ENCODE data around the gene ADAMTS6.
A peak's percentile ranks its signal among the peaks of the same experiment; 100 is the strongest.

The ADAMTS6 gene

GRCh38 chr5:65263321-65263720, 218.4 kb downstream of the ADAMTS6 start:
- no peaks in the 10 kb centered on the region for H3K36me3 ChIP-seq
- peaks cover 11% of the 10 kb centered on the region for H3K27me3 ChIP-seq
- no peaks in the 10 kb centered on the region for H3K9me3 ChIP-seq
- no peaks in the 10 kb centered on the region for H3K4me1 ChIP-seq
- DNase-seq, result no peak
- no peak overlapping the region for H3K4me3 ChIP-seq (ENCODE audit: low read depth, low read length)
- TF ChIP-seq, protein P1, sequence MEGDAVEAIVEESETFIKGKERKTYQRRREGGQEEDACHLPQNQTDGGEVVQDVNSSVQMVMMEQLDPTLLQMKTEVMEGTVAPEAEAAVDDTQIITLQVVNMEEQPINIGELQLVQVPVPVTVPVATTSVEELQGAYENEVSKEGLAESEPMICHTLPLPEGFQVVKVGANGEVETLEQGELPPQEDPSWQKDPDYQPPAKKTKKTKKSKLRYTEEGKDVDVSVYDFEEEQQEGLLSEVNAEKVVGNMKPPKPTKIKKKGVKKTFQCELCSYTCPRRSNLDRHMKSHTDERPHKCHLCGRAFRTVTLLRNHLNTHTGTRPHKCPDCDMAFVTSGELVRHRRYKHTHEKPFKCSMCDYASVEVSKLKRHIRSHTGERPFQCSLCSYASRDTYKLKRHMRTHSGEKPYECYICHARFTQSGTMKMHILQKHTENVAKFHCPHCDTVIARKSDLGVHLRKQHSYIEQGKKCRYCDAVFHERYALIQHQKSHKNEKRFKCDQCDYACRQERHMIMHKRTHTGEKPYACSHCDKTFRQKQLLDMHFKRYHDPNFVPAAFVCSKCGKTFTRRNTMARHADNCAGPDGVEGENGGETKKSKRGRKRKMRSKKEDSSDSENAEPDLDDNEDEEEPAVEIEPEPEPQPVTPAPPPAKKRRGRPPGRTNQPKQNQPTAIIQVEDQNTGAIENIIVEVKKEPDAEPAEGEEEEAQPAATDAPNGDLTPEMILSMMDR (IDR thresholded peaks at IDR 0.05; ENCODE audit: low read depth, low read length), result no peak

DNA sequence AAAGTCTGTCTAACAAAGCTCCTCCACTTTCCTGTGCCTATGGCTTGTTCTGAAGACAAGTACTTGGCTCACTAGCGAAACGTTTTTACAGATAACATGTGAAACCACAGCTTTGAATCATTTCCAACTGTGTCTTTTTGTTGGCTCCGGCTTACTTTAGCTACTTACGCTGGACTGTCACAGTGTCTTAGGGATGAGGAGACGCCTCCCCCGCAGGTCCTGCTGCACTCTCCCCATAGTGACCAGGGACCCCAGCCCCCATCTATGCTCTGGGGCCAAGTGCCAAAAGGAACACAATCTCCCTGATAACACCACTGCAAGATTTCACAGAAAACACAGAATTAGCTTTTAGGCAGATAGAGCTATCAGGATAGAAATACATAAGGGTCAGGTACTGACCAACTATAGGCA, 219.1 kb downstream of the ADAMTS6 start:
- no peaks in the 10 kb centered on the region for H3K9me3 ChIP-seq
- no peak for DNase-seq
- TF ChIP-seq, protein P1 (IDR thresholded peaks at IDR 0.05; ENCODE audit: low read depth, low read length), result no peak
- H3K36me3 ChIP-seq, result no peaks in the 10 kb centered on the region
- no peaks in the 10 kb centered on the region for H3K4me1 ChIP-seq
- peaks cover 11% of the 10 kb centered on the region for H3K27me3 ChIP-seq
- no peak overlapping the region for H3K4me3 ChIP-seq (ENCODE audit: low read depth, low read length)

DNA sequence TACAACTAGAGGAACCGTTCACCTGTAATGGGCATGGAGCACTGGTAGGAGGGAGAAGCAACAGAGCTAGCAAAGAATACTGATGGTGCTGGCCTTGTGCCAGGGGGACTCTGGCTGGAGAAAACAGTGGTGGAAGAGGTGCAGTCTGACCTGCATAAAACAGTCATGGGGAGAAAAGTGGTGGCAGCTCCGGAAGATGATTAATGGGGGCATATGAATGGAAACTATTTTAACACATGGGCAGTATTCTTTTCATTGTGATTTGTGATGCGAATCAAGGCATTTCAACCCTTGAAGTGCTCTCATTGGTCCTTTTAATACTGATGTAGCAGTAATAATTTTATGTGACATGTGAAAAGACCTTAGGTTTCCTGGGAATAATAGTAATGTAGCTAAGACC, 219.6 kb downstream of the ADAMTS6 start:
- H3K36me3 ChIP-seq, result no peaks in the 10 kb centered on the region

DNA sequence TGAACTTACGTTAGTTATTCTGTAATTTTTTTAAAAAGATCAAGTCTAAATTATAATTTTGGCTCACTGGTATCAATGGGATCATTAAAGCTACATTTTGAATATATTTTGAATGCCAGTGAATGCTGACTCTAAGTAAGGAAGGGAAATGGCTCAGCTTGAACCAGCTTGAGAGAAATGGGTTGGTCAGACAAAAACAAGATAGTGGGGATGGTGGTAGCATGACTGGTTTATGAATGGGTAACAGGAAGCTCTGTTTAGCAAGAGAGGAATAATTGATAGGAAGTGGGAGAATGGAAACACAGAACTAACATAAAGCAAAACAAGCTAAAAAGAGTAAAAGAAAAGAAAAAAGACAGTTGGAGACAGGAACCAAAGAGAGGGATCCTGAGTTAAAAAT, 220.2 kb downstream of the ADAMTS6 start:
- no peaks in the 10 kb centered on the region for H3K36me3 ChIP-seq
- TF ChIP-seq, protein P1 (IDR thresholded peaks at IDR 0.05; ENCODE audit: low read depth, low read length), result no peak

More for the DNA sequence above, 219.6 kb downstream of the ADAMTS6 start:
- Histone ChIP-seq H3K9me3 (no peaks in the 10 kb centered on the region), H3K27me3 (peaks cover 11% of the 10 kb centered on the region), H3K4me1 (no peaks in the 10 kb centered on the region), H3K4me3 (ENCODE audit: low read depth, low read length) (no peak overlapping the region)
- peak; percentile 45 for DNase-seq
- TF ChIP-seq, protein P1 (IDR thresholded peaks at IDR 0.05; ENCODE audit: low read depth, low read length), result no peak

DNA sequence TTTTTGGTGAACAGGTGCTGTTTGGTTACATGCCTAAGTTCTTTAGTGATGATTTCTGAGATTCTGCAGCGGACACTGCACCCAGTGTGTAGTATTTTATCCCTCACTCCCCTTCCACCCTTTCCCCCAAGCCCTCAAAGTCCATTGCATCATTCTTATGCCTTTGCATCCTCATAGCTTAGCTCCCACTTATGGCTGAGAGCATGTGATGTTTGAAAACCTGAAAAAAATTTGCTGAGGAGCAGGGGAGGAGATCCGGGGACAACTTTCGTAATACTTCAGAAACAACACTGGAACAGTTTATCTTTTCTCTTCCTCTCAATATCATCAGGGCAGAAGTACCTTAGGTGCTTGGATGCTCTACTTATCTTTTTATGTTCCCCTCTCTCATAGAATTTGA, 226.4 kb downstream of the ADAMTS6 start:
- TF ChIP-seq, protein P1 (IDR thresholded peaks at IDR 0.05; ENCODE audit: low read depth, low read length), result no peak
- no peak overlapping the region for H3K4me3 ChIP-seq (ENCODE audit: low read depth, low read length)
- H3K36me3 ChIP-seq, result no peaks in the 10 kb centered on the region
- no peaks in the 10 kb centered on the region for H3K4me1 ChIP-seq
- no peaks in the 10 kb centered on the region for H3K27me3 ChIP-seq
- no peaks in the 10 kb centered on the region for H3K9me3 ChIP-seq
- no peak for DNase-seq

More for the DNA sequence above, 220.2 kb downstream of the ADAMTS6 start:
- H3K4me3 ChIP-seq (ENCODE audit: low read depth, low read length), result no peak overlapping the region
- H3K27me3 ChIP-seq, result peaks cover 11% of the 10 kb centered on the region
- no peaks in the 10 kb centered on the region for H3K4me1 ChIP-seq
- H3K9me3 ChIP-seq, result no peaks in the 10 kb centered on the region
- DNase-seq, result no peak

DNA sequence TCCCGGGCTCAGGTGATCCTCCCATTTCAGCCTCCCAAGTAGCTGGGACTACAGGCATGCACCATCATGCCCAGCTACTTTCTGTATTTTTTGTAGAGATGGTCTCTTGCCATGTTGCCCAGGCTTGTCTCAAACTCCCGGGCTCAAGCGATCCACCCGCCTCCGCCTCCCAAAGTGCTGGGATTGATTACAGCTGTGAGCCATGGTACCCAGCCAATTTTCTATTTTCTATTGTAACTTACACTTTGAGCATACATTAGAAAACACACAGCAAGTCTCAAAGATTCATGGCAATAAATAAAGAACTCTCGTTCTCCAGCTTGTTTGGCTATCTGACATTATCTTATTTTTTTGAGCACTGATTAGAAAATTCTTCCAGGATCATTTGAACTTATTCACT, 228.7 kb downstream of the ADAMTS6 start:
- Histone ChIP-seq H3K4me1 (no peaks in the 10 kb centered on the region), H3K36me3 (no peaks in the 10 kb centered on the region), H3K9me3 (no peaks in the 10 kb centered on the region), H3K27me3 (no peaks in the 10 kb centered on the region), H3K4me3 (ENCODE audit: low read depth, low read length) (no peak overlapping the region)
- no peak for DNase-seq
- TF ChIP-seq, protein P1 (IDR thresholded peaks at IDR 0.05; ENCODE audit: low read depth, low read length), result no peak
